ENCODE measurements around the gene RPL31. TPM values are rescaled to one million over a fixed set of nuclear protein-coding genes. Genes with fewer than 3 reads are reported as not detected.

The RPL31 gene
- total and polyA plus RNA-seq, 9 of the 15 experiments (the other 6 are each of a cell fraction or from before 2014, with no cell fraction given): 1,176 to 6,037 (median 2,997) TPM

DNA sequence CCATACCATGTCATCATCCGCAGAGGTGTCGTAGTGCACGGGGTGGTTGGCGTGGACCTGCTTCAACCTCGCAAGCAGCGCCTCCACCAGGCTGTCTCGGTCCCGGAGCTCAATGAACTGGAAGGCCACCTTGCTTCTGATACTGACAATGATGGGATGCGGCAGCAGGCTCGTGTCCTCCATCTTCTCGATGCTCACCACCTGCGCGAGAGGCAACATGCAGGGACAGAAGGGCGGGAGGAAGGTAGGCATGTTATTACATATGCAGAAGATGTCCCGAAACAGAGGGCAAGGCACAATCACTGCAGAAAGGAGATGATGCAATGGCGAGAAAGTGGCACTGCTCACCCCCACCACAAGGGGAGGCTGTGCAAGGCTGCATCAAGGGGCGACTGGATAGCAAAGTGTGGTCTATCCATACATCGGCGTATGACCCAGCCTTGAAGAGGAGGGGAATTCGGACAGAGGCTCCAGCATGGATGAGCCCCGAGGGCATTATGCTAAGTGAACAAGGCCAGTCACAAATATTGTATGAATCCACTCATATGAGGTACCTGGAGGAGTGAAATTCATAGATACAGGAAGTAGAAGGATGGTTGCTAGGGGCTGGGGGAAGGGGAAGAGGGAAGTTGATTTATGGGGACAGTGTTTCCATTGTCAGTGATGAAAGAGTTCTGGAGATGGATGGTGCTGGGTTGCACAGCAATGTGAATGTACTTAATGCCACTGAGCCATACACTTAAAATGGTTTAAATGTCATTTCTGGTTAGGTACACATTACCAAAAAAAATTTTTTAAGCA lies 36.6 kb downstream of the RPL31 start (continued):
- TF ChIP-seq, protein P1, sequence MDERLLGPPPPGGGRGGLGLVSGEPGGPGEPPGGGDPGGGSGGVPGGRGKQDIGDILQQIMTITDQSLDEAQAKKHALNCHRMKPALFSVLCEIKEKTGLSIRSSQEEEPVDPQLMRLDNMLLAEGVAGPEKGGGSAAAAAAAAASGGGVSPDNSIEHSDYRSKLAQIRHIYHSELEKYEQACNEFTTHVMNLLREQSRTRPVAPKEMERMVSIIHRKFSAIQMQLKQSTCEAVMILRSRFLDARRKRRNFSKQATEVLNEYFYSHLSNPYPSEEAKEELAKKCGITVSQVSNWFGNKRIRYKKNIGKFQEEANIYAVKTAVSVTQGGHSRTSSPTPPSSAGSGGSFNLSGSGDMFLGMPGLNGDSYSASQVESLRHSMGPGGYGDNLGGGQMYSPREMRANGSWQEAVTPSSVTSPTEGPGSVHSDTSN (CRISPR knock-in tag; IDR thresholded peaks at IDR 0.05; ENCODE audit: low read depth): peak; percentile 53
- TF ChIP-seq, protein P1 (tag; conservative IDR thresholded peaks at IDR 0.05; ENCODE audit: low read depth): peak; percentile 96
- TF ChIP-seq GABPB2 (CRISPR knock-in tag; conservative IDR thresholded peaks at IDR 0.05): no peak
- TF ChIP-seq MCM5 (IDR thresholded peaks at IDR 0.05; ENCODE audit: low read depth): no peak
- TF ChIP-seq, protein P2, sequence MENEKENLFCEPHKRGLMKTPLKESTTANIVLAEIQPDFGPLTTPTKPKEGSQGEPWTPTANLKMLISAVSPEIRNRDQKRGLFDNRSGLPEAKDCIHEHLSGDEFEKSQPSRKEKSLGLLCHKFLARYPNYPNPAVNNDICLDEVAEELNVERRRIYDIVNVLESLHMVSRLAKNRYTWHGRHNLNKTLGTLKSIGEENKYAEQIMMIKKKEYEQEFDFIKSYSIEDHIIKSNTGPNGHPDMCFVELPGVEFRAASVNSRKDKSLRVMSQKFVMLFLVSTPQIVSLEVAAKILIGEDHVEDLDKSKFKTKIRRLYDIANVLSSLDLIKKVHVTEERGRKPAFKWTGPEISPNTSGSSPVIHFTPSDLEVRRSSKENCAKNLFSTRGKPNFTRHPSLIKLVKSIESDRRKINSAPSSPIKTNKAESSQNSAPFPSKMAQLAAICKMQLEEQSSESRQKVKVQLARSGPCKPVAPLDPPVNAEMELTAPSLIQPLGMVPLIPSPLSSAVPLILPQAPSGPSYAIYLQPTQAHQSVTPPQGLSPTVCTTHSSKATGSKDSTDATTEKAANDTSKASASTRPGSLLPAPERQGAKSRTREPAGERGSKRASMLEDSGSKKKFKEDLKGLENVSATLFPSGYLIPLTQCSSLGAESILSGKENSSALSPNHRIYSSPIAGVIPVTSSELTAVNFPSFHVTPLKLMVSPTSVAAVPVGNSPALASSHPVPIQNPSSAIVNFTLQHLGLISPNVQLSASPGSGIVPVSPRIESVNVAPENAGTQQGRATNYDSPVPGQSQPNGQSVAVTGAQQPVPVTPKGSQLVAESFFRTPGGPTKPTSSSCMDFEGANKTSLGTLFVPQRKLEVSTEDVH (IDR thresholded peaks at IDR 0.05; ENCODE audit: low read depth, partially characterized antibody): peak; percentile 44
- TF ChIP-seq ZEB2 (IDR thresholded peaks at IDR 0.05): peak; percentile 49; the same call in 1 of the 2 replicates
- peak; percentile 40; the same call in 1 of the 2 replicates for TF ChIP-seq RNF2 (IDR thresholded peaks at IDR 0.05)
- TF ChIP-seq ZNF174 (CRISPR knock-in tag; IDR thresholded peaks at IDR 0.05): no peak
- no peak for TF ChIP-seq MTF1 (CRISPR knock-in tag; IDR thresholded peaks at IDR 0.05; ENCODE audit: borderline replicate concordance)
- no peak for TF ChIP-seq ZNF347 (CRISPR knock-in tag; IDR thresholded peaks at IDR 0.05; ENCODE audit: low read depth)
- TF ChIP-seq MIER1 (IDR thresholded peaks at IDR 0.05; ENCODE audit: low read depth): no peak
- peak; percentile 84 for TF ChIP-seq EP400 (IDR thresholded peaks at IDR 0.05)
- no peak for TF ChIP-seq ZBTB8A (IDR thresholded peaks at IDR 0.05; ENCODE audit: partially characterized antibody)
- no peak for TF ChIP-seq HNRNPLL (IDR thresholded peaks at IDR 0.05; ENCODE audit: low read depth, low read length, poor library complexity, severe bottlenecking)
- TF ChIP-seq, protein P3, sequence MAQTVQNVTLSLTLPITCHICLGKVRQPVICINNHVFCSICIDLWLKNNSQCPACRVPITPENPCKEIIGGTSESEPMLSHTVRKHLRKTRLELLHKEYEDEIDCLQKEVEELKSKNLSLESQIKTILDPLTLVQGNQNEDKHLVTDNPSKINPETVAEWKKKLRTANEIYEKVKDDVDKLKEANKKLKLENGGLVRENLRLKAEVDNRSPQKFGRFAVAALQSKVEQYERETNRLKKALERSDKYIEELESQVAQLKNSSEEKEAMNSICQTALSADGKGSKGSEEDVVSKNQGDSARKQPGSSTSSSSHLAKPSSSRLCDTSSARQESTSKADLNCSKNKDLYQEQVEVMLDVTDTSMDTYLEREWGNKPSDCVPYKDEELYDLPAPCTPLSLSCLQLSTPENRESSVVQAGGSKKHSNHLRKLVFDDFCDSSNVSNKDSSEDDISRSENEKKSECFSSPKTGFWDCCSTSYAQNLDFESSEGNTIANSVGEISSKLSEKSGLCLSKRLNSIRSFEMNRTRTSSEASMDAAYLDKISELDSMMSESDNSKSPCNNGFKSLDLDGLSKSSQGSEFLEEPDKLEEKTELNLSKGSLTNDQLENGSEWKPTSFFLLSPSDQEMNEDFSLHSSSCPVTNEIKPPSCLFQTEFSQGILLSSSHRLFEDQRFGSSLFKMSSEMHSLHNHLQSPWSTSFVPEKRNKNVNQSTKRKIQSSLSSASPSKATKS (CRISPR knock-in tag; IDR thresholded peaks at IDR 0.05): no peak
- peak; percentile 84 for TF ChIP-seq MYC (IDR thresholded peaks at IDR 0.05; ENCODE audit: low read depth, low read length)
- peak; percentile 21; the same call in 1 of the 2 replicates for TF ChIP-seq MYC (CRISPR knock-in tag; IDR thresholded peaks at IDR 0.05; ENCODE audit: borderline replicate concordance, low read depth)
- peak; percentile 26; the same call in 1 of the 2 replicates for TF ChIP-seq SMC3 (conservative IDR thresholded peaks at IDR 0.05; ENCODE audit: insufficient read depth, low read depth, low read length)
- TF ChIP-seq ZNF586 (CRISPR knock-in tag; conservative IDR thresholded peaks at IDR 0.05): 0 out of 2 replicates have a peak, but pooled peaks have one; percentile 18
